OCI-LY7 (cell line): Measurements from ENCODE around the gene PRTN3. TPM values are rescaled to one million over a fixed set of nuclear protein-coding genes. Genes with fewer than 3 reads are reported as not detected.
"Not testable (repeated sequence)": the region's sequence is repeated elsewhere in the genome, so short reads cannot be mapped to it uniquely, and the experiment has no call there.

Source experiments
- BruUV-seq: library from RNA; stranded (reverse); fragments of 400-500 nt; replicated peaks from 2 replicates; lab custom pipeline; 2021; lab: Mats Ljungman, UMichigan
- CTCF ChIA-PET: fragments of 300-600 bp; sonication (Branson Sonifier 250); formaldehyde crosslinking; loops from one replicate; lab custom pipeline; 2022; ENCODE audit warnings: antibody characterized with exemption; ENCODE audit not compliant: unreplicated experiment; lab: Charles Lee
- POLR2A ChIA-PET: fragments of 300-600 bp; sonication (Branson Sonifier 250); formaldehyde crosslinking; loops from one replicate; lab custom pipeline; 2022; ENCODE audit warnings: antibody characterized with exemption; lab: Charles Lee
- DNase-seq: peaks from one replicate; pipeline ENCODE4 v3.0.0-alpha.2; 2015; ENCODE audit warnings: low spot score
- H2AFZ ChIP-seq: fragments of 200-600 bp; sonication (generic), shearing (Covaris generic); 2 replicates; pipeline ENCODE4 v1.6.1; 2014; ENCODE audit warnings: mild to moderate bottlenecking, antibody characterized with exemption, low read length, moderate library complexity
- H3K27ac ChIP-seq: fragments of 200-600 bp; sonication (generic); 2 replicates; pipeline ENCODE4 v1.5.1; 2014; ENCODE audit warnings: mixed run types, low read depth, mild to moderate bottlenecking, moderate library complexity, low read length, inconsistent platforms; ENCODE audit not compliant: poor library complexity, severe bottlenecking
- H3K36me3 ChIP-seq: fragments of 200-600 bp; sonication (generic); 2 replicates; pipeline ENCODE4 v1.6.1; 2014; ENCODE audit warnings: mild to moderate bottlenecking, antibody characterized with exemption, low read length, moderate library complexity, mixed read lengths; ENCODE audit not compliant: insufficient read depth
- H3K4me1 ChIP-seq: fragments of 200-600 bp; sonication (generic); 2 replicates; pipeline ENCODE4 v1.5.1; 2014; ENCODE audit warnings: mild to moderate bottlenecking, low read length; ENCODE audit not compliant: insufficient read depth, poor library complexity, severe bottlenecking
- H3K4me2 ChIP-seq: fragments of 200-600 bp; sonication (generic); 2 replicates; pipeline ENCODE4 v1.6.1; 2014; ENCODE audit warnings: mild to moderate bottlenecking, low read length
- H3K4me3 ChIP-seq: fragments of 200-600 bp; sonication (generic); 2 replicates; pipeline ENCODE4 v1.5.1; 2014; ENCODE audit warnings: mild to moderate bottlenecking, low read depth, low read length; ENCODE audit not compliant: poor library complexity, severe bottlenecking
- H3K79me2 ChIP-seq: fragments of 200-600 bp; sonication (generic); 2 replicates; pipeline ENCODE4 v1.6.1; 2016; ENCODE audit warnings: low read depth, mild to moderate bottlenecking, low read length, moderate library complexity, mixed read lengths; ENCODE audit not compliant: insufficient read depth
- H3K9me2 ChIP-seq: fragments of 200-600 bp; sonication (generic); 2 replicates; pipeline ENCODE4 v1.6.1; 2016; ENCODE audit warnings: mild to moderate bottlenecking, low read length, mixed read lengths; ENCODE audit not compliant: insufficient read depth
- H3K9me3 ChIP-seq: fragments of 200-600 bp; sonication (generic); 2 replicates; pipeline ENCODE4 v1.6.1; 2014; ENCODE audit warnings: mild to moderate bottlenecking, mixed run types, low read length, mixed read lengths
- H4K20me1 ChIP-seq: fragments of 200-600 bp; sonication (generic); 2 replicates; pipeline ENCODE4 v1.6.1; 2014; ENCODE audit warnings: mild to moderate bottlenecking, antibody characterized with exemption, low read length, moderate library complexity, mixed read lengths; ENCODE audit not compliant: insufficient read depth
- CTCF ChIP-seq: fragments of 200-600 bp; sonication (generic); conservative IDR thresholded peaks from 2 replicates; pipeline ENCODE4 v1.5.1; 2014; ENCODE audit warnings: mild to moderate bottlenecking, antibody characterized with exemption, low read length, moderate library complexity, mixed read lengths
- EZH2phosphoT487 ChIP-seq: fragments of 200-600 bp; sonication (generic); IDR thresholded peaks from 2 replicates; pipeline ENCODE4 v1.6.1; 2018; ENCODE audit warnings: low read depth, borderline replicate concordance, mild to moderate bottlenecking, mixed run types, antibody characterized with exemption, low read length, moderate library complexity, mixed read lengths
- intact Hi-C: fragments of 100-400 bp; cut with micrococcal nuclease; formaldehyde crosslinking; loops from one replicate; pipeline ENCODE4 v1.10.0; 2022; ENCODE audit not compliant: unreplicated experiment
- total RNA-seq, 2 experiments: library from RNA; depleted of rRNA in 1 of 2; stranded (reverse); fragments of >200 nt in 1 of 2; shearing (Covaris generic) in 1 of 2; gene quantifications; 2 replicates each; pipeline ENCODE4 v1.2.3, GENCODE V29; 2014 to 2022

PRTN3 gene
- total RNA-seq, 2 experiments from 2014 or later, result not detected

DNA sequence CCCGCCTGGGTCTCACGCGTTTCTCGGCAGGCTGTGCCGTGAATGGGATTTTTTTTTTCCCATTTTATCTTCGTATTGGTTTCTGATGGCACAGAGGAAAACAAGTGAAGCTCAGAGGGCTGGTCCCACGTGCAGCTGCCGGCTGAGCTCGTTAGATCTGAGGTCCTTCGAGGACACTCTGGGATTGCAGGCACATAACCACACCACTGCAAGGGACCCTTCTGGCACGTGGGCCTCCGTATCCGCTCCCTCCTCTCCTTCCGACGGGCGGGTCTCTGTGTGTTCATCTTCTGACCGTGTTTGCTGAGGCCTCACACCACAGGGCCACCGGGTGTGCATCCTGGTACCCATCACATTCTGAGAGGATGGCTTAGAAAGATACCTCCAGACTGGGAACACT lies 35.3 kb downstream of the PRTN3 start:
- H3K9me2 ChIP-seq, result no peaks in the 10 kb centered on the region
- no peak overlapping the region for H2AFZ ChIP-seq
- no peaks in the 10 kb centered on the region for H3K79me2 ChIP-seq
- peaks cover 9% of the 10 kb centered on the region for H3K4me1 ChIP-seq
- H3K36me3 ChIP-seq, result peaks cover 17% of the 10 kb centered on the region
- ChIA-PET CTCF (no interaction called here), POLR2A (no interaction called here)
- no peaks in the 10 kb centered on the region for H3K9me3 ChIP-seq
- H4K20me1 ChIP-seq, result no peaks in the 10 kb centered on the region
- H3K4me3 ChIP-seq, result no peak overlapping the region
- no peak overlapping the region for H3K27ac ChIP-seq
- no peak for TF ChIP-seq CTCF
- TF ChIP-seq EZH2phosphoT487, result no peak
- no peak overlapping the region for H3K4me2 ChIP-seq
- BruUV-seq, result no TSS peak
- no peak for DNase-seq
- intact Hi-C loops, result no loop called here

GRCh38 chr19:876780-877314 lies 36.0 kb downstream of the PRTN3 start:
- Histone ChIP-seq H3K4me1 (peaks cover 9% of the 10 kb centered on the region), H3K79me2 (no peaks in the 10 kb centered on the region), H3K9me2 (no peaks in the 10 kb centered on the region), H3K4me3 (no peak overlapping the region), H2AFZ (no peak overlapping the region), H4K20me1 (no peaks in the 10 kb centered on the region), H3K9me3 (no peaks in the 10 kb centered on the region), H3K27ac (no peak overlapping the region), H3K4me2 (no peak overlapping the region), H3K36me3 (peaks cover 21% of the 10 kb centered on the region)
- no TSS peak for BruUV-seq
- ChIA-PET POLR2A (no interaction called here), CTCF (interaction anchor here (0.6 kb wide), 1 partner anchor 272 kb away, joined by 4 read pairs; no protein-coding TSS in a partner anchor)
- TF ChIP-seq CTCF (no peak), EZH2phosphoT487 (no peak)
- intact Hi-C loops, result no loop called here
- no peak for DNase-seq

- intact Hi-C loops, CTCF ChIA-PET, H3K79me2 ChIP-seq: not testable (repeated sequence)
Observed at GRCh38 chr19:877992-878660, 37.3 kb downstream of the PRTN3 start.

DNA sequence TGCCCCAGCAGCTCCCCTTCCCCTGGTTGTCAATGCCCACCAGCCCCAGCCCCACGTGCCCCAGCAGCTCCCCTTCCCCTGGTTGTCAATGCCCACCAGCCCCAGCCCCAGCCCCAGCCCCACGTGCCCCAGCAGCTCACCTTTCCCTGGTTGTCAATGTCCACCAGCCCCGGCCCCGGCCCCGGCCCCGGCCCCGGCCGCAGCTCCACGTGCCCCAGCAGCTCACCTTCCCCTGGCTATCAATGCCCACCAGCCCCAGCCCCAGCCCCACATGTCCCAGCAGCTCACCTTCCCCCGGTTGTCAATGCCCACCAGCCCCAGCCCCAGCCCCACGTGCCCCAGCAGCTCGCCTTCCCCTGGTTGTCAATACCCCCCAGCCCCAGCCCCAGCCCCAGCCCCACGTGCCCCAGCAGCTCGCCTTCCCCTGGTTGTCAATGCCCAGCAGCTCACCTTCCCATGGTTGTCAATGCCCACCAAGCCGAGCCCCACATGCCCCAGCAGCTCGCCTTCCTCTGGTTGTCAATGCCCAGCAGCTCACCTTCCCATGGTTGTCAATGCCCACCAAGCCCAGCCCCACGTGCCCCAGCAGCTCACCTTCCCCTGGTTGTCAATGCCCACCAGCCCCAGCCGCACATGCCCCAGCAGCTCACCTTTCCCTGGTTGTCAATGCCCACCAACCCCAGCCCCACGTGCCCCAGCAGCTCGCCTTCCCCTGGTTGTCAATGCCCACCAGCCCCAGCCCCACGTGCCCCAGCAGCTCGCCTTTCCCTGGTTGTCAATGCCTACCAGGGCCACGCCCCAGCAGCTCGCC lies 38.2 kb downstream of the PRTN3 start:
- H3K79me2 ChIP-seq, intact Hi-C loops, H4K20me1 ChIP-seq, H3K9me3 ChIP-seq, H3K4me3 ChIP-seq, BruUV-seq, H3K4me1 ChIP-seq, H3K4me2 ChIP-seq, H3K9me2 ChIP-seq, H2AFZ ChIP-seq, DNase-seq, H3K27ac ChIP-seq: not testable (repeated sequence)
- POLR2A ChIA-PET, result interaction anchor here (1.2 kb wide), 1 partner anchor 15 kb away, joined by 3 read pairs; the partner anchor contains the start of gene RNU6-9
- CTCF ChIA-PET, result interaction anchor here (0.5 to 0.6 kb wide), 2 partner anchors 48 to 249 kb away, joined by 3 to 6 read pairs; no protein-coding TSS in a partner anchor
- peaks cover 41% of the 10 kb centered on the region for H3K36me3 ChIP-seq

More at GRCh38 chr19:877992-878660, 37.3 kb downstream of the PRTN3 start:
- H3K27ac ChIP-seq, H4K20me1 ChIP-seq, H3K4me3 ChIP-seq, H3K4me2 ChIP-seq, DNase-seq, BruUV-seq, H3K9me2 ChIP-seq, H2AFZ ChIP-seq, H3K4me1 ChIP-seq, H3K9me3 ChIP-seq: not testable (repeated sequence)
- H3K36me3 ChIP-seq, result peaks cover 33% of the 10 kb centered on the region
- POLR2A ChIA-PET, result interaction anchor here (0.7 kb wide), 1 partner anchor 27 kb away, joined by 6 read pairs; no protein-coding TSS in a partner anchor
